ENCODE measurements around the gene CDH6.
A peak's percentile ranks its signal among the peaks of the same experiment; 100 is the strongest.

The CDH6 gene

DNA sequence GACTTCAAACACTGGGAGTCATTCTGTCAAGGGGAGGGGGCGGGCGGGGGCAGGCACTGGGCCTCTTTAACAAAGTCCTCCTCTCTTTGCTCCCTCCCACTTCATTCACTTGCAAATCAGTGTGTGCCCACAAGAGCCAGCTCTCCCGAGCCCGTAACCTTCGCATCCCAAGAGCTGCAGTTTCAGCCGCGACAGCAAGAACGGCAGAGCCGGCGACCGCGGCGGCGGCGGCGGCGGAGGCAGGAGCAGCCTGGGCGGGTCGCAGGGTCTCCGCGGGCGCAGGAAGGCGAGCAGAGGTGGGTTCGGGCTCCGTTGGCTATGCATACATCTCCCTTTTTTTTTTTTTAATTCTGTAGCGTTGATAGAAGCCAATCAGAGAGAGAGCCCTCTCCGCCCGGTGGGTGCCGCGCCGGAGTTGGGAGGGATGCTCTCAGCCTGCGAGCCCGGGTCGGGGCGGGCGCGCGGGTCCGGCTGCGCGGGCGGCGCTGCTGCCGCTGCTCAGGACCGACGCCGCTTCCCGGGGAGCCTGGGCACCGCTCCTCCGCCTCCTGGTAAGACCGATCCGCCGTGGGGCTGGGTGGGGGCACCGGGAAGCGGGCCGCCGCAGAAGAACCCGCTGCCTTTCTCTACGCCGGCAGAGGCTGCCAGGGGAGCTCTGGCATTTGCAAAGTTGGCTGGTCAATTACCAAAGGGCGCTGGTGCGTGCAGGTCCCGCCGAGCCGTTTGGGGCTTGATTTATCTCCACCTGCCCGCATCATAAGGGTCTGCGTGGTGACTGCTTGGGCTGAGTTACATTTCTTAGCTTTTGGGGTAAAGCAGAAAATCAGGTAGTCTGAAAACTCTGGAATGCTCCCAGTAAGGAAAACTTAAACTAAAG is at the start of gene CDH6:
Gene CDH6, plus strand, starts transcription at position 96 of the 877 bp plus-strand sequence. CDS start 73,788 bp downstream, outside the sequence.
- peak in 1 of 2 experiments; percentile 8 for DNase-seq

DNA sequence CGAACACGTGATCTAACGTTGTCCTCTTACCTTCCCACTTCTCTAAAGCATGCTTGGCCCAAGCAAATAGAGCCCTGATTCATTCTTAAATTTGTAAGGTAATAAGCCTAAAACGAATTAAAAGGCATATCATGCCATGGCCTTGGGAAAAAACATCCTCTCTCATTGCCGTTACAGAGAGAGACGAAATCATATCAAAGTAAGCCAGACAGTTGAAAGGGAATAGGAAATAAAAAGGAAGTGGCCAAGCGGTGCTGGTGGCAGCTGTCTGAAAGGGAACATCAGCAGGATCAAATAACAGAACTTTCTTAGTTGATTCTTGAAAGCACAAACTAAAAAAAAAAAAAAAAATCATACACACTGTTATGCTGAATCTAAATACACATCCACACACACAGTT is 49.1 kb upstream of the CDH6 start:
- peak; percentile 62 to 77 for DNase-seq

GRCh38 chr5:31148959-31149475 is 44.5 kb upstream of the CDH6 start:
- DNase-seq: peak in 1 of 2 experiments; percentile 8

DNA sequence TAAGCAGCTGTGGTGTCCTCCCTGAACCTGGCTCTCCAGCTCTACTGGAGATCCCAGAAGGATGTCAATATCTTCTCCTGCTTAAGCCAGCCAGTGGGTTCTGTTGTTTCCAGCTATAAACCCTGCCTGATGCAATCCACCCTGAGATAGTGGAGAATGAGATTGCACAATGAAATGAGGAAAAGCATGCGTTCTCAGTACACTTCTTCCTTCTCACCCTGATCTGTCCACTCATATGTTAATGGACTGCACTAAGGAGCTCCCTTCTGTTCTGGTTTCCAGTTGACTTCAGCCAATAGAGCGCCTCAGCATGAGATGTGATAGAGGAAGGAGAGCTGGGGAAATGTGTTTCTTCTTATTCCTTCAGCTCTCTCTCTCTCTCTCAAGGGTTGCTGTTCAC is 40.0 kb upstream of the CDH6 start:
- peak; percentile 15 to 17 for DNase-seq

DNA sequence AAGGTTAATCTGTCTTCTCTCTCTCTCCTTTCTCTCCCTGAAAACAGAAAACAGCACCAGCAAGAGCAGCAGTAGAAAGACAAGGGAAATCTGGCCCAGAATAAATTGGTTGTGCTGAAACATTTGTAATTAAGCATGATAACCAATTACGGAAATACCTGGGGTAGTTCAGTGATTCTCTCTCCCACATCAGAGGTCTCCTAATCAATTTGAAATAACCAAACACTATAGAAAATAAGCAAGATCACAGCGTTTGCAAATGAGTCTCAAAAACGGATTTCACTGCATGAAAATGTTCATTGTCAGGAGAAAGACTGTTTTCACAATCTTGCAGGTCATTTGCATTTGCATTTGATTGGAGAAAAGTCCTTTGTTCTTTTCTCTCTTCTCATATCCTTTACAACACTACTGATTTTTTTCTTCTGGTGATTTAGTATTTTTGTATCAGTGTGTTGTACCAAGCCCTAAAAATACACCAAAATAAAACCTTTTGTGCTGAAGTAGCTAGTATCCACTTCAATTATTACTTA is 36.8 kb upstream of the CDH6 start:
- DNase-seq: no peak

GRCh38 chr5:31157720-31158119 is 35.8 kb upstream of the CDH6 start:
- no peak for DNase-seq

GRCh38 chr5:31158686-31159085 is 34.8 kb upstream of the CDH6 start:
- DNase-seq: no peak

DNA sequence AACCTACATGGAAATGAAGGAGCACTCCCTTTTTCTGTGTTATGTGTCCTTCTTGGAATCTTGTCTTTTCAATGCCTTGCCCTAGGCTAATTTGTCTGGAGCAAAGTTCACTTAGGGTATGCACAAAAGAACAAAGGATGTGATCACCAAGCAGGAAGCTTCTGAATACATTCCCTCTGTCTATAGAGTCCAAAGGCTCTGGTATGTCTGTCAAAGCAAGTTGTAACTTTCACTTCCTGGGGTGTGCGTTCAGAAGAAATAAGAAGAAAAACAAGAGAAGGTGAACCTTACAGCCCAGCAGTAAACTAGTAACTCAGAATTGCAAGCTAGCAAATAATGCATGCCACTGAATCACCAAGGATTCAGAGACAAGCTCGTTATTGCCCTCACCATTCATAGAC is 31.7 kb upstream of the CDH6 start:
- no peak for DNase-seq

GRCh38 chr5:31165729-31166128 is 27.8 kb upstream of the CDH6 start:
- no peak for DNase-seq

GRCh38 chr5:31169379-31169778 is 24.1 kb upstream of the CDH6 start:
- DNase-seq: no peak

GRCh38 chr5:31172881-31173280 is 20.6 kb upstream of the CDH6 start:
- DNase-seq: no peak

DNA sequence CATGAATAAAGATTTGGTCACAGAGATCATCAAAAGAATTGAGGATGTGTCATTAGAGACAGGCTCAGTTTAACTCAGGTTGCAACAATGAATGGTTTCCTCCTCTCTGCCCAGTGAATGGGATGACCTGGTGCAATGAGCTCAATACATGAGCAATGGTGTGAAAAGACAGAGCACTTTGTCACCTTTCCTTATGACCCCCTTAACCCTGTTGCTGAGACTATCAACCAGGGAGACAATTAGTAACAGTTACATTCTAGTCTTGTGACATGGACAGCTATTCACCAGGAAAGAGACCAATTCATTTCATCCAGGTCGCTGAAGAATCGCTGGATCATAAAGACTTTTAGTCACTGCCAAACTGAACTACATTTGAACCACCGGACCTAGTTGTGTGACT is 19.9 kb upstream of the CDH6 start:
- DNase-seq: no peak

DNA sequence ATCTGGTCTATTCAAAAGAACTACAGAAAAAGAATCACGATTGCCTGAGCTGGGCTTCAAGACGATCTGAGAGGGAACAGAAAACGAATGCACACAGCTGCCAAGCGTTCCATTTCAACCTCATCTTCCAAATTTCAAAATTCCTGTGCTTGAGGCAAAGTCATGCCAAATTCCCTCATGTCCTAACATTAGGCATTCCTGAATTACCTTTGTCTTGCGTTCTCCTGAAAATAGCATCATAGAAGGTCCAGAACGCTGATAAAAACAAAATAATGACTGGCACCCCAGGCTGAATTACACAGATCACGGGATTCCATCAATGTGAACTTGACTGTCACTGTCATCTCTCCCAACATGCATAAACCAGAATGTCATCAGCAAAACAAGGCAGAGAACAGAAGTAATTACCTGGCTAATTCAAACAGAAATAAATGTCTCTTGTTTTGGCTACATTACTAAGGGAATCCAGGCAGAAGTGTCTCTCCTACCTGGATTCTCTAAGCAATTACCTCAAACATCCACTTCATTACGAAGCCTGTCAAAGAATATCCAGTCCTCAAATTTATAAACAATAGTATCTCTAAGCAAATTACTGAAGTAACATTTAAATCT is 12.0 kb upstream of the CDH6 start:
- no peak for DNase-seq

DNA sequence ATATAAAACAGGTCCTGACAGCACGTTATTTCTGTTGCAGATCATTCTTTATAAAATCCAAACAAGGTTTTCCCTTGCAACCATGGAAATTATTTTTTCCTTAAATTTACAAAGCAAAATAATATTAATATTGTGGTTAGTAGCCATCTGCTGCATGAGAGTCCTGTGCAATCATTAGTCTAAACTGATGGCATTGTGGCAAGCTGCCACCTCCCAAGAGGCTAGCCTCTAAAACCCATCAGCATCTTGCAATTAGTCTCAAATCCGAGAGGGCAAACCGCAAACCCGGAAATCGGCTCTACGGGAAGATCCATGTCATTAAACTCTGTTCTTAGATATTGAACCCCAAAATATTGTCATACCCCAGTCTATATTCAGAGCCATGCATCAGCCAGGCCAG is 11.3 kb upstream of the CDH6 start:
- no peak for DNase-seq

- DNase-seq: no peak
Observed at GRCh38 chr5:31185951-31186350, 7.5 kb upstream of the CDH6 start.

GRCh38 chr5:31186672-31187267 is 6.7 kb upstream of the CDH6 start:
- DNase-seq: peak; percentile 61 to 82

GRCh38 chr5:31187591-31187990 is 5.9 kb upstream of the CDH6 start:
- no peak for DNase-seq

GRCh38 chr5:31192442-31192841 is 1.0 kb upstream of the CDH6 start:
- DNase-seq: no peak

GRCh38 chr5:31193116-31193515 is 370 bp upstream of the CDH6 start:
- DNase-seq: no peak

DNA sequence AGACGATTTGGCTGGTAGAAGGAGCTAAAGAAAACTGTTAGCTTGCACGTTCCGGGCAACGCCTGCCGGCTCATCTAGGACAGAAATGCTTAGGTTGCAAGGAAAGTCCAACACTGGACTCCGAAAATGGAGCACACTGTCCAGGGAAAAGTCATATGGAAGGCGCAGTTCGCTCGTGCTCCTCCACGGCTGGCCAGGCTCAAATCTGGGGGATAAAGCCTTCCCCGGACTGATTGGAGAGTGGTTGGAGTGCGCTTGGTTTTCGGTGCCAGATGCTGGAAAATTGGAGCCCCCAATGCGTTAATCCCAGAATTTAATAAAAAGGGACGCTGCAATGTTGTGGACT is 955 bp downstream of the CDH6 start:
- DNase-seq: no peak

DNA sequence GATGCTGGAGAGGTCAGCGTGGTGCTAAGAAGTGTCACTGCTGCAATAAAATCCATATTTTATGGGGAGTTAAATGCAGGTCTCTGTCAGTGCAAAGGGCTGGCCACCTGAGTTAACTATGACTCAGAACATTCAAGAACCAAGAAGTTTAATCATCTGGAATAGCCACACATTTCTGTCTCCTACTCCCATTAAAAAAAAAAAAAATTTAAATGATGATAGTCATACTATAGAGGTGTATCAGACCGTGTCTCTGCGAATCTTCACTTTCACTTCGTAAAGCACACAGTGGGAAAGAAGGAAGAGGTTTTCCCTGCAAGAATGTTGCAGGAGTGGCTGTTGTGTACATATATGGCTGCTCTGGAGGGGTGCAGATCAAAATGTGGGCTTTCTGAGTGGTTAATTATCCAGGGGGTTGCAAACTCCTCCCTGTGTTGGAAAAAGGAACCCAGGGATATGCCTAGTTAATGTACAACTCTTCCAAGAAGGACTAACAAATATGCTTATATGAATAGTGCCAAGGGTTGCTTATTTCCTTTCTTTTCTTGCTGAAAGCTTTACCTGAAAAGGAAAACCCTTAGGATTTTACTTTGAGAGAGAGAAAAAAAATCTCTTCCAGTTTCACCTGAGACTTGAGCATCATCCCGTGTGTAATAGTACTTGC is 1.5 kb downstream of the CDH6 start:
- no peak for DNase-seq

GRCh38 chr5:31196309-31196708 is 2.8 kb downstream of the CDH6 start:
- DNase-seq: peak; percentile 1 to 3

- no peak for DNase-seq
Observed at GRCh38 chr5:31197183-31197582, 3.7 kb downstream of the CDH6 start.

Measured in Kasumi-1 (cell line).